NCI-H1092 (cell line): ENCODE data around the gene MAGEB18.

Experiments used
- DNase-seq: peaks from one replicate; lab custom pipeline; 2025; lab: John Stamatoyannopoulos, UW

MAGEB18 gene

DNA sequence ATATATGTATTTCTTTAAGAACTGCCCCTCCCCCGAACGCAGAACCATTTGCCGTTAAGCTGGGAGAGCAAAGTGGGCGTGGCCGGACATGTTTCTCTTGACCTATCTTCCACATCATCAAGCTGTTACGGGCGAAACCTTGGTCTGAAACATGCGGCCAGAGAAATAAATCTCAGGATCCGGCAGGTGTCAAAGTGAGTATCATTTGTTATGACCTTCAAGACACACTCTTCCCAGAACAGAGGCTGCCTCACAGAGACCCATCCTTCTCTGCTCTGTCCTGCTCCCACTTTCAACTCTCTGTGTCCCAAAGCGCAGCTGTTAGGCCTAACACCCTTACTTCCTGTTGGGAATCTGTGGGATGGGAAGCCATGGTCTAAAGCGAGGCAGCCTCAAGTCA lies at the start of gene MAGEB18:
Gene MAGEB18 (plus strand): TSS at position 70 of the 400 bp plus-strand sequence. CDS start 643 bp downstream, outside the sequence.
- no peak for DNase-seq

DNA sequence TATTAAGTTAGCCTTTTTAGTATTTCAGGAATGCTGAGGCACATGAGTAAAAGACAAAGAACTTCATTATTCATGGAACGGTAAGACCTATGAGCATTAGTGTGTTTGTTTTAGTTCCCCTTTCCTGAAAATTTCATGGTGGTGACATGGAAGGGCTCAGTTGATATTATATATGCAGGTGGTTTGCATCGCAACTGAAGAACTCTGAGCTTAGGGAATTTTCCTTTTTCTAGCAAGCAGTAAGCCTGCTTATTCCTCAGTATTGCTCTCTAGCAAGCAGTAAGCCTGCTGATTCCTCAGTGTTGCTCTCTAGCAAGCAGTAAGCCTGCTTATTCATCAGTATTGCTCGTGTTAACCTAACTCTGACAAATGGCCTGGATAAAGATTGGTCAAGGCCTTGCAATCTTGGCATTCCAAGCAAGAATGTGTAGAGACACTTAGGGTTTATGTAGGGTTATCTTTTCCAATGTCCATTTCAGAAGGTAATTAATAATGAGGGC lies 37.7 kb upstream of the MAGEB18 start:
- no peak for DNase-seq

DNA sequence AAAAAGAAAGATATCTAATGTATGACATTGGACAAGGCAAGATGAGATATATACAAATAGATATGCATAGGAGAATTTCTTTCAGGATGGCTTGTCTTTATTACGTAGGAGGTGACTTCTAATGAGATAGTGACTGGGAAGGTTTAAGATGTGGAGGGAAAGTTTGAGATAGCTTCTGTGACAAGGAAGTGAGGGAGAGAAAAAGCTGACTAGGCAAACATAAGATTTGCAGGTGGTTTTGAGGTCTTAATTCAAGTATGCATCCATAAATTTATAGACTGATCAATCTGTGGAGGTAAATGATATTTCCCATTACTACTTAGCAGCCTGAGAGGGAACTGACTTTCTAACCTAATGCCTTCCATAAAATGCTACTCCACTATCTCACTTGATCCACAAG lies 29.0 kb upstream of the MAGEB18 start:
- no peak for DNase-seq

DNA sequence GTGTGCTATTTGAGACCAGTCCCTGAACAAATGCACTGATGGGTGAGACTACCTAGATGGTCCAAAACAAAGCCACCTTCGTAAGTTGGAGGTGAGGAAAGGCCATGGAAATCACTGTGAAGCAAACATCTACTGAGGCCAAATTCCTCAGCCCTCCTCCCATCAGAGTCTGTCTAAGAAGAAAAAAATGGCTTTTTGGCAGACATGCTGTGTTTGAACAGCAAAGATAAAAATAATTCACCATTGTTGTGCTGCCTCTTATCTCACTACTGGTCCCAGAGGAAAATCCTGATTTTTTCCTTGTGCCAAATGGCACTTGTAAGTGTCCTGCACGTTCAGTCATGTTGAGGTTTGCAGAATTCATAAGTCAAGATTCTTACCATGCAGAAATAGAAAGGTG lies 7.9 kb downstream of the MAGEB18 start:
- DNase-seq = no peak

DNA sequence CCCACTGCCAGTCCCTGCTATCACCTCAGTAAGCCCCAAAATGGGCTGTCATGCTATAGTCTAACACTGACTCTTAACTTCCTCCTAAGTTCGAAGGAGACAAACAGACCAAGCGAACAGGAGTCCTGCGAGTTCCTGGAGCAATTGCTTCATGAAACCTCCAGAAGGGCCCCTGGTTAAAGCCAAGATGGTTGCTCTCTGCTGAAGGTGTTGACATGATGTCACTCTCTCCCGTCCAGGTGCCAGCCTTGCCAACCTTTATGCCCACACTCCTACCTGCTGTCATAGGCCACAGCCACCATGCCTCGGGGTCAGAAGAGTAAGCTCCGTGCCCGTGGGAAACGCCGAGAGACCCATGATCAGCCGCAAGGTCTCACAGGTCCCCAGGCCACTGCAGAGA lies 22.2 kb downstream of the MAGEB18 start, which contains the start of gene MAGEB6B:
Gene MAGEB6B (plus strand): TSS at position 301 of the 400 bp plus-strand sequence. CDS start 0 bp downstream, at position 301.
- DNase-seq = no peak
